ENCODE results near the gene COL6A5. TPM values are rescaled to one million over a fixed set of nuclear protein-coding genes. Genes with fewer than 3 reads are reported as not detected.
"Not testable (repeated sequence)": the region's sequence is repeated elsewhere in the genome, so short reads cannot be mapped to it uniquely, and the experiment has no call there.

Gene COL6A5
- total and polyA plus RNA-seq, 4 donors, result 0.01 to 0.09 TPM; not detected in 2

- Histone ChIP-seq H3K4me3 (ENCODE audit: low read depth in 1 of 3, low read length in 3 of 3) (no peak overlapping the region), H3K9ac (ENCODE audit: low read depth in 1 of 2, low read length in 2 of 2) (no peak overlapping the region), H3K4me1 (ENCODE audit: control insufficient read depth in 4 of 4, insufficient read depth in 4 of 4, low read length in 3 of 4) (no peaks in the 10 kb centered on the region), H3K27me3 (ENCODE audit: control insufficient read depth in 4 of 4, insufficient read depth in 4 of 4, low read length in 3 of 4) (no peaks in the 10 kb centered on the region), H3K9me3 (ENCODE audit: control insufficient read depth in 4 of 4, low read length in 3 of 4) (no peaks in the 10 kb centered on the region), H3K27ac (ENCODE audit: low read depth in 1 of 2, low read length in 2 of 2) (no peak overlapping the region), H3K36me3 (ENCODE audit: control insufficient read depth in 4 of 4, insufficient read depth in 3 of 4, low read depth in 1 of 4, low read length in 3 of 4) (no peaks in the 10 kb centered on the region)
- no peak for DNase-seq (ENCODE audit: low spot score)
- no peak for TF ChIP-seq FOXA1 (IDR thresholded peaks at IDR 0.05)
- no peak for TF ChIP-seq RXRA (IDR thresholded peaks at IDR 0.05)
- TF ChIP-seq ZBTB33 (IDR thresholded peaks at IDR 0.05), result no peak
- TF ChIP-seq FOXA2 (IDR thresholded peaks at IDR 0.05), result no peak
- no peak for TF ChIP-seq RAD21 (IDR thresholded peaks at IDR 0.05)
- WGBS, result 31% methylated on average over 1 of the region's 1 CpG
Observed at GRCh38 chr3:130442284-130442683, 96.8 kb downstream of the COL6A5 start.

- not testable (repeated sequence) for H3K9me3 ChIP-seq (ENCODE audit: control insufficient read depth in 4 of 4, low read length in 3 of 4); H3K36me3 ChIP-seq (ENCODE audit: control insufficient read depth in 4 of 4, insufficient read depth in 3 of 4, low read depth in 1 of 4, low read length in 3 of 4); H3K4me3 ChIP-seq (ENCODE audit: low read depth in 1 of 3, low read length in 3 of 3); H3K27ac ChIP-seq (ENCODE audit: low read depth in 1 of 2, low read length in 2 of 2); H3K9ac ChIP-seq (ENCODE audit: low read depth in 1 of 2, low read length in 2 of 2); H3K27me3 ChIP-seq (ENCODE audit: control insufficient read depth in 4 of 4, insufficient read depth in 4 of 4, low read length in 3 of 4); H3K4me1 ChIP-seq (ENCODE audit: control insufficient read depth in 4 of 4, insufficient read depth in 4 of 4, low read length in 3 of 4); DNase-seq (ENCODE audit: low spot score)
- 75% methylated on average over 6 of the region's 6 CpGs for WGBS
Observed at GRCh38 chr3:130446840-130447239, 101.4 kb downstream of the COL6A5 start.

- H3K36me3 ChIP-seq (ENCODE audit: control insufficient read depth in 4 of 4, insufficient read depth in 3 of 4, low read depth in 1 of 4, low read length in 3 of 4); H3K4me1 ChIP-seq (ENCODE audit: control insufficient read depth in 4 of 4, insufficient read depth in 4 of 4, low read length in 3 of 4); H3K9me3 ChIP-seq (ENCODE audit: control insufficient read depth in 4 of 4, low read length in 3 of 4); DNase-seq (ENCODE audit: low spot score); H3K27me3 ChIP-seq (ENCODE audit: control insufficient read depth in 4 of 4, insufficient read depth in 4 of 4, low read length in 3 of 4); H3K4me3 ChIP-seq (ENCODE audit: low read depth in 1 of 3, low read length in 3 of 3); H3K27ac ChIP-seq (ENCODE audit: low read depth in 1 of 2, low read length in 2 of 2); H3K9ac ChIP-seq (ENCODE audit: low read depth in 1 of 2, low read length in 2 of 2): not testable (repeated sequence)
- WGBS, result 51% methylated on average over 8 of the region's 8 CpGs
- peak in 1 of 2 donors; percentile 41 for TF ChIP-seq RXRA (IDR thresholded peaks at IDR 0.05)
Observed at GRCh38 chr3:130448155-130448554, 102.7 kb downstream of the COL6A5 start.

- Histone ChIP-seq H3K9ac (ENCODE audit: low read depth in 1 of 2, low read length in 2 of 2) (no peak overlapping the region), H3K27me3 (ENCODE audit: control insufficient read depth in 4 of 4, insufficient read depth in 4 of 4, low read length in 3 of 4) (peaks cover 0 to 4% (median 0%) of the 10 kb centered on the region in 4 donors), H3K27ac (ENCODE audit: low read depth in 1 of 2, low read length in 2 of 2) (no peak overlapping the region), H3K36me3 (ENCODE audit: control insufficient read depth in 4 of 4, insufficient read depth in 3 of 4, low read depth in 1 of 4, low read length in 3 of 4) (no peaks in the 10 kb centered on the region), H3K4me3 (ENCODE audit: low read depth in 1 of 3, low read length in 3 of 3) (no peak overlapping the region), H3K9me3 (ENCODE audit: control insufficient read depth in 4 of 4, low read length in 3 of 4) (no peaks in the 10 kb centered on the region), H3K4me1 (ENCODE audit: control insufficient read depth in 4 of 4, insufficient read depth in 4 of 4, low read length in 3 of 4) (no peaks in the 10 kb centered on the region)
- TF ChIP-seq EGR1 (IDR thresholded peaks at IDR 0.05; ENCODE audit: low read depth in 2 of 2) (no peak), JUND (IDR thresholded peaks at IDR 0.05) (no peak), RXRA (IDR thresholded peaks at IDR 0.05) (no peak), RAD21 (IDR thresholded peaks at IDR 0.05) (no peak), MAX (IDR thresholded peaks at IDR 0.05) (no peak), HNF4A (conservative IDR thresholded peaks at IDR 0.05) (no peak), FOXA1 (IDR thresholded peaks at IDR 0.05) (no peak), YY1 (IDR thresholded peaks at IDR 0.05) (no peak), REST (IDR thresholded peaks at IDR 0.05) (no peak)
- DNase-seq (ENCODE audit: low spot score), result no peak
- 25% methylated on average over 1 of the region's 1 CpG for WGBS
Observed at GRCh38 chr3:130456540-130456939, 111.1 kb downstream of the COL6A5 start.
